ENCODE measurements around the gene TRPT1. TPM values are rescaled to one million over a fixed set of nuclear protein-coding genes. Genes with fewer than 3 reads are reported as not detected.

The TRPT1 gene
- polyA plus RNA-seq, 3 donors from 2014 or later = 42.2 to 51.0 (median 43.8) TPM

Other genes with a start within 250 kb of the TRPT1 start
- 100 to 1,000 TPM; 143 to 204 (median 164) TPM for gene OTUB1, start 239.7 kb downstream of the TRPT1 start, polyA plus RNA-seq
- not detected for gene FLRT1, start 190.3 kb downstream of the TRPT1 start, polyA plus RNA-seq
- gene MACROD1, start 60.1 kb downstream of the TRPT1 start, polyA plus RNA-seq = 1 to 10 TPM; 4.8 to 7.1 (median 6.5) TPM
- gene STIP1, start 40.0 kb downstream of the TRPT1 start, polyA plus RNA-seq = 100 to 1,000 TPM in 1 of 3 donors, 10 to 100 TPM in 2; 51.3 to 113 (median 57.3) TPM
- 100 to 1,000 TPM; 181 to 297 (median 236) TPM for gene FERMT3, start 19.5 kb downstream of the TRPT1 start, polyA plus RNA-seq
- 10 to 100 TPM; 64.9 to 95.4 (median 74.9) TPM for gene NUDT22, start 88 bp upstream of the TRPT1 start, polyA plus RNA-seq
- 10 to 100 TPM; 25.2 to 32.6 (median 26.7) TPM for gene DNAJC4, start 4.4 kb upstream of the TRPT1 start, polyA plus RNA-seq
- gene VEGFB, start 8.4 kb upstream of the TRPT1 start, polyA plus RNA-seq = 10 to 100 TPM in 1 of 3 donors, 1 to 10 TPM in 2; 6.7 to 10.3 (median 9.4) TPM
- 100 to 1,000 TPM; 110 to 142 (median 130) TPM for gene FKBP2, start 14.9 kb upstream of the TRPT1 start, polyA plus RNA-seq
- 10 to 100 TPM; 16.6 to 34.9 (median 33.3) TPM for gene PPP1R14B, start 20.8 kb upstream of the TRPT1 start, polyA plus RNA-seq
- gene PLCB3, start 25.3 kb upstream of the TRPT1 start, polyA plus RNA-seq = under 1 TPM in 2 of 3 donors, not detected in 1; 0.33 to 0.49 TPM
- gene BAD, start 58.5 kb upstream of the TRPT1 start, polyA plus RNA-seq = 10 to 100 TPM; 67.7 to 87.5 (median 77.3) TPM
- 10 to 100 TPM in 1 of 3 donors, 1 to 10 TPM in 2; 6.9 to 11.6 (median 7.4) TPM for gene GPR137, start 59.7 kb upstream of the TRPT1 start, polyA plus RNA-seq
- not detected for gene KCNK4, start 65.1 kb upstream of the TRPT1 start, polyA plus RNA-seq
- not detected for gene CATSPERZ, start 74.2 kb upstream of the TRPT1 start, polyA plus RNA-seq
- gene ESRRA, start 79.3 kb upstream of the TRPT1 start, polyA plus RNA-seq = 10 to 100 TPM in 1 of 3 donors, 1 to 10 TPM in 2; 4.6 to 18.0 (median 8.7) TPM
- gene TRMT112, start 91.4 kb upstream of the TRPT1 start, polyA plus RNA-seq = 100 to 1,000 TPM; 216 to 464 (median 322) TPM
- 100 to 1,000 TPM; 319 to 558 (median 418) TPM for gene PRDX5, start 91.9 kb upstream of the TRPT1 start, polyA plus RNA-seq
- 10 to 100 TPM; 10.3 to 86.7 (median 16.4) TPM for gene CCDC88B, start 114.0 kb upstream of the TRPT1 start, polyA plus RNA-seq
- 10 to 100 TPM in 1 of 3 donors, 1 to 10 TPM in 2; 5.0 to 16.7 (median 8.5) TPM for gene RPS6KA4, start 133.0 kb upstream of the TRPT1 start, polyA plus RNA-seq

All from immature natural killer cell (primary cell).